Liver (tissue), 9 donors: ENCODE measurements around the gene CARD19. TPM values are rescaled to one million over a fixed set of nuclear protein-coding genes. Genes with fewer than 3 reads are reported as not detected.

Source experiments
- DNase-seq: peaks from one replicate; pipeline ENCODE4 v3.0.0-alpha.2; 2017; ENCODE audit warnings: low spot score
- H3K27ac ChIP-seq, 2 donors: one replicate each; pipeline ENCODE4 v1.7.0; 2013; ENCODE audit warnings: inconsistent platforms in 2 of 2, low read length in 2 of 2, control low read depth in 1 of 2, low read depth in 1 of 2, mild to moderate bottlenecking in 1 of 2
- H3K27me3 ChIP-seq, 4 donors: one replicate each; pipeline versions ENCODE4 v1.6.1 to v1.7.0; 2013; ENCODE audit warnings: low read length in 3 of 4, inconsistent platforms in 1 of 4, mild to moderate bottlenecking in 1 of 4, moderate library complexity in 1 of 4; ENCODE audit not compliant: control insufficient read depth in 4 of 4, insufficient read depth in 4 of 4
- H3K36me3 ChIP-seq, 4 donors: one replicate each; pipeline versions ENCODE4 v1.6.1 to v1.7.0; 2013; ENCODE audit warnings: low read length in 3 of 4, mild to moderate bottlenecking in 3 of 4, low read depth in 1 of 4, moderate library complexity in 1 of 4; ENCODE audit not compliant: control insufficient read depth in 4 of 4, insufficient read depth in 3 of 4
- H3K4me1 ChIP-seq, 4 donors: one replicate each; pipeline versions ENCODE4 v1.6.1 to v1.7.0; 2013; ENCODE audit warnings: low read length in 3 of 4, mild to moderate bottlenecking in 3 of 4, moderate library complexity in 1 of 4; ENCODE audit not compliant: control insufficient read depth in 4 of 4, insufficient read depth in 4 of 4
- H3K4me3 ChIP-seq, 3 donors: one replicate each; pipeline versions ENCODE4 v1.6.1 to v1.7.0; 2013; ENCODE audit warnings: low read length in 3 of 3, control low read depth in 1 of 3, low read depth in 1 of 3, mild to moderate bottlenecking in 1 of 3
- H3K9ac ChIP-seq, 2 donors: one replicate each; pipeline ENCODE4 v1.7.0; 2013; ENCODE audit warnings: low read length in 2 of 2, mild to moderate bottlenecking in 2 of 2, moderate library complexity in 2 of 2, control low read depth in 1 of 2, low read depth in 1 of 2
- H3K9me3 ChIP-seq, 4 donors: one replicate each; pipeline versions ENCODE4 v1.6.1 to v1.7.0; 2013; ENCODE audit warnings: low read length in 3 of 4; ENCODE audit not compliant: control insufficient read depth in 4 of 4
- ATF3 ChIP-seq: IDR thresholded peaks from 2 replicates; pipeline ENCODE4 v1.6.1; 2016; ENCODE audit warnings: antibody characterized with exemption
- CTCF ChIP-seq: fragments of 150-350 bp; IDR thresholded peaks from 2 replicates; pipeline ENCODE4 v1.5.1; 2017; ENCODE audit warnings: improper control_type of control experiment, low read depth, low read length; ENCODE audit not compliant: missing input control
- EGR1 ChIP-seq, 2 donors: IDR thresholded peaks; 2 replicates each; pipeline ENCODE4 v1.6.1; 2016 to 2018; ENCODE audit warnings: antibody characterized with exemption in 2 of 2, low read depth in 2 of 2
- FOXA2 ChIP-seq: IDR thresholded peaks from 2 replicates; pipeline ENCODE4 v1.6.1; 2016; ENCODE audit warnings: antibody characterized with exemption
- GABPA ChIP-seq, 2 donors: IDR thresholded peaks in 1 of 2; conservative IDR thresholded peaks in 1 of 2; 2 replicates each; pipeline ENCODE4 v1.6.1; 2016; ENCODE audit warnings: antibody characterized with exemption in 2 of 2, mild to moderate bottlenecking in 1 of 2, moderate library complexity in 1 of 2
- MAX ChIP-seq: IDR thresholded peaks from 2 replicates; pipeline ENCODE4 v1.6.1; 2016; ENCODE audit warnings: antibody characterized with exemption
- NR2F2 ChIP-seq: IDR thresholded peaks from 2 replicates; pipeline ENCODE4 v1.6.1; 2016; ENCODE audit warnings: antibody characterized with exemption
- RAD21 ChIP-seq, 2 donors: IDR thresholded peaks; 2 replicates each; pipeline ENCODE4 v1.6.1; 2016; ENCODE audit warnings: antibody characterized with exemption in 2 of 2, mild to moderate bottlenecking in 2 of 2
- REST ChIP-seq: IDR thresholded peaks from 2 replicates; pipeline ENCODE4 v1.6.1; 2016; ENCODE audit warnings: antibody characterized with exemption, mild to moderate bottlenecking
- RXRA ChIP-seq, 2 donors: IDR thresholded peaks; 2 replicates each; pipeline ENCODE4 v1.6.1; 2017 to 2018; ENCODE audit warnings: antibody characterized with exemption in 2 of 2, mild to moderate bottlenecking in 1 of 2
- SP1 ChIP-seq: IDR thresholded peaks from 2 replicates; pipeline ENCODE4 v1.6.1; 2018; ENCODE audit warnings: antibody characterized with exemption, mild to moderate bottlenecking
- WGBS: extraction: QIAGEN DNeasy Blood & Tissue Kit; methylation state at CpG from one replicate; pipeline ENCODE4 v1.1.7; 2013; 5-methylcytosine and 5-hydroxymethylcytosine counted together
- polyA plus RNA-seq, 2 donors: library from polyadenylated mRNA; stranded (reverse) in 1 of 2; unstranded in 1 of 2; fragments of 200-250 nt in 1 of 2; fragments of >200 nt in 1 of 2; fragmentation: Nextera tagmentation in 1 of 2; extraction: Ambion mirVana in 1 of 2; gene quantifications; one replicate each; pipeline versions ENCODE4 v1.2.1 to v1.2.3, GENCODE V29; 2013 to 2015
- total RNA-seq, 2 donors: library from RNA; depleted of rRNA; stranded (reverse); fragments of >200 nt; gene quantifications; one replicate each; pipeline ENCODE4 v1.2.3, GENCODE V29; 2014
- donor health status: healthy.
- donor health status: healthy.
- donor health status: healthy.
- donor health status: healthy.
- donor health status: healthy.

Gene CARD19
- total and polyA plus RNA-seq, 4 donors: 13.0 to 18.2 (median 16.3) TPM

- 51% methylated on average over 6 of the region's 6 CpGs for WGBS
- DNase-seq: no peak
These were observed 44.3 kb upstream of the CARD19 start for GRCh38 chr9:93051680-93052089.

GRCh38 chr9:93052791-93053540, 43.1 kb upstream of the CARD19 start:
- TF ChIP-seq MAX: no peak
- TF ChIP-seq ATF3: no peak
- TF ChIP-seq REST: no peak
- no peak for TF ChIP-seq NR2F2
- no peaks in the 10 kb centered on the region for H3K9me3 ChIP-seq
- 90% methylated on average over 15 of the region's 15 CpGs for WGBS
- no peaks in the 10 kb centered on the region for H3K27me3 ChIP-seq
- no peaks in the 10 kb centered on the region for H3K36me3 ChIP-seq
- no peak for DNase-seq
- no peak overlapping the region for H3K4me3 ChIP-seq
- H3K4me1 ChIP-seq: peaks cover 4 to 18% (median 16%) of the 10 kb centered on the region in 4 donors
- H3K27ac ChIP-seq: no peak overlapping the region
- no peak overlapping the region for H3K9ac ChIP-seq

More at GRCh38 chr9:93051680-93052089, 44.3 kb upstream of the CARD19 start:
- H3K9me3 ChIP-seq: no peaks in the 10 kb centered on the region
- H3K27me3 ChIP-seq: no peaks in the 10 kb centered on the region
- H3K36me3 ChIP-seq: no peaks in the 10 kb centered on the region
- H3K4me1 ChIP-seq: peaks cover 0 to 18% (median 16%) of the 10 kb centered on the region in 4 donors
- no peak for TF ChIP-seq FOXA2
- TF ChIP-seq NR2F2: peak; percentile 26
- peak in 1 of 2 donors; percentile 16 for TF ChIP-seq RAD21 (IDR thresholded peaks at IDR 0.05)
- no peak for TF ChIP-seq GABPA (IDR thresholded peaks at IDR 0.05 in 1 of 2, conservative IDR thresholded peaks at IDR 0.05 in 1 of 2)
- TF ChIP-seq SP1: peak; percentile 56
- TF ChIP-seq RXRA (IDR thresholded peaks at IDR 0.05): peak; percentile 26 to 40
- no peak for TF ChIP-seq MAX
- TF ChIP-seq CTCF: no peak
- TF ChIP-seq EGR1 (IDR thresholded peaks at IDR 0.05; ENCODE audit: low read depth in 2 of 2): no peak
- H3K4me3 ChIP-seq: no peak overlapping the region
- H3K9ac ChIP-seq: no peak overlapping the region
- H3K27ac ChIP-seq: peak overlapping the region in 1 of 2 donors; percentile 10
